Esophagus squamous epithelium (tissue), 5 donors: ENCODE measurements around the gene CABLES1. TPM values are rescaled to one million over a fixed set of nuclear protein-coding genes. Genes with fewer than 3 reads are reported as not detected.

ENCODE experiments used
- DNase-seq: peaks from one replicate; lab custom pipeline; 2025; lab: John Stamatoyannopoulos, UW
- H3K27ac ChIP-seq, 4 donors: fragments of 200-600 bp; sonication (generic); one replicate each; pipeline ENCODE4 v1.5.1; 2016 to 2019; ENCODE audit warnings: mild to moderate bottlenecking in 1 of 4
- H3K27me3 ChIP-seq, 4 donors: fragments of 200-600 bp; sonication (generic); 1 replicate in 3 of 4; 2 replicates in 1 of 4; pipeline versions ENCODE4 v1.5.1 to v1.6.0; 2017 to 2021; ENCODE audit warnings: antibody characterized with exemption in 1 of 4
- H3K36me3 ChIP-seq, 3 donors: fragments of 200-600 bp; sonication (generic); one replicate each; pipeline ENCODE4 v1.5.1; 2016 to 2019
- H3K4me1 ChIP-seq, 3 donors: fragments of 200-600 bp; sonication (generic); one replicate each; pipeline ENCODE4 v1.5.1; 2017 to 2019
- H3K4me3 ChIP-seq, 4 donors: fragments of 200-600 bp; sonication (generic); 1 replicate in 3 of 4; 2 replicates in 1 of 4; pipeline ENCODE4 v1.5.1; 2016 to 2019; ENCODE audit warnings: mild to moderate bottlenecking in 2 of 4, moderate library complexity in 1 of 4
- H3K9me3 ChIP-seq, 3 donors: fragments of 200-600 bp; sonication (generic); one replicate each; pipeline ENCODE4 v1.5.1; 2016 to 2019
- CTCF ChIP-seq, 6 experiments: fragments of 450-650 bp in 4 of 6; fragments of 200-600 bp in 2 of 6; sonication (generic) in 2 of 6; IDR thresholded peaks; one replicate each; pipeline ENCODE4 v1.5.1; 2016 to 2019; ENCODE audit warnings: antibody characterized with exemption in 6 of 6, mild to moderate bottlenecking in 4 of 6, moderate library complexity in 4 of 6
- POLR2A ChIP-seq, 4 donors: fragments of 450-650 bp; IDR thresholded peaks; one replicate each; pipeline ENCODE4 v1.6.1; 2017; ENCODE audit warnings: antibody characterized with exemption in 4 of 4, mild to moderate bottlenecking in 4 of 4, moderate library complexity in 3 of 4
- whole genome bisulfite sequencing, 2 donors: methylation state at CpG; one replicate each; pipeline ENCODE4 v1.1.5; 2018; 5-methylcytosine and 5-hydroxymethylcytosine counted together
- intact Hi-C: fragments of 100-400 bp; cut with DNase I; formaldehyde crosslinking; loops from one replicate; pipeline ENCODE4 v1.15.0; 2022
- total RNA-seq, 4 donors: library from RNA; depleted of rRNA; stranded (reverse); fragments of >200 nt; gene quantifications; one replicate each; pipeline ENCODE4 v1.1.0, GENCODE V29; 2016
- donor health status: DM: yes; HTN: yes; CAD: no.

The CABLES1 gene
- total RNA-seq, 4 donors from 2014 or later, result 4.4 to 9.9 (median 8.5) TPM

DNA sequence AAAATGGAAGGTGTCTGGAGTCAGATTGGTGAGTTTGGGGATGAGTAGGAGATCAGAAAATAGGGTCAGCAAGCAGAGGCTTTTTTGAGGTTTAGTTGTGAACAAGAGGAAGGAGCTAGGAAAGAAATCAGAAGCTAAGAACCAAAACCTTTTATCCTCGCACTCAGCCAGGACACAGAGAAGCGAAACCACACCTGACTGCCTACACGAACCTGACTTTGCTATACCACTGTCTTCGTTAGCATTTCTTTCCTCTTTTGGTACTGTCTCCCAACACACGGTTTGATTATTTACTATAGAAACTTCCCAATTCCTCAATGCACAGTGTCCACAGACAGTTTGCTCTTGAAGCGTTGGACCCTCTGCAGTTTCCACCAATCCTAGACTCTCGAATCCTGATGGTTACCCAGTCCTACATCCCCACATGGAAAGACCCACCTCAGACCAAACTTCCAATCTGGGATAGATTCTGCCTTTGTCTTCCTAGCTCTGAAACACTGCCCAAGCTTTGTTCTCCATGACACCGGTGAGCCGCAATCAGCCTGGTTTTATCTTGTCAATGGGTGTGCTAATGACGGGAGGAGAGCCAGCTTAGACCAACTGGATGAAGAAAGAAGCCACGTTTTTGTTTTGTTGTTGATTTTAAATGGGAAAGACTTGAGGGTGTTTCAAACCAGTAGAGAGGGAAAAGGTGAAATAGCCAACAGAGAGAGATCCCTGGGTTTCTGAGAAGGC lies 137.4 kb downstream of the CABLES1 start:
- no peak for DNase-seq
- Histone ChIP-seq H3K4me1 (peaks cover 0 to 14% (median 8%) of the 10 kb centered on the region in 3 donors), H3K9me3 (peaks cover 0 to 29% (median 13%) of the 10 kb centered on the region in 3 donors), H3K27ac (no peak overlapping the region), H3K27me3 (no peaks in the 10 kb centered on the region), H3K36me3 (peaks cover 0 to 6% (median 0%) of the 10 kb centered on the region in 3 donors), H3K4me3 (no peak overlapping the region)
- intact Hi-C loops, result no loop called here
- TF ChIP-seq CTCF (IDR thresholded peaks at IDR 0.05) (no peak), POLR2A (IDR thresholded peaks at IDR 0.05) (no peak)
- WGBS, 2 donors, result 82% methylated on average over 11 of the region's 11 CpGs

- no peak for DNase-seq
- H3K4me3 ChIP-seq, result no peak overlapping the region
- peaks cover 0 to 6% (median 0%) of the 10 kb centered on the region in 3 donors for H3K36me3 ChIP-seq
- 84 to 86% methylated on average over 10 of the region's 10 CpGs for WGBS, 2 donors
- no peaks in the 10 kb centered on the region for H3K27me3 ChIP-seq
- intact Hi-C loops, result no loop called here
- no peak overlapping the region for H3K27ac ChIP-seq
- TF ChIP-seq POLR2A (IDR thresholded peaks at IDR 0.05) (no peak), CTCF (IDR thresholded peaks at IDR 0.05) (no peak)
- H3K9me3 ChIP-seq, result peaks cover 0 to 34% (median 13%) of the 10 kb centered on the region in 3 donors
- peaks cover 0 to 14% (median 9%) of the 10 kb centered on the region in 3 donors for H3K4me1 ChIP-seq
Observed at GRCh38 chr18:23273443-23273966, 138.2 kb downstream of the CABLES1 start.

DNA sequence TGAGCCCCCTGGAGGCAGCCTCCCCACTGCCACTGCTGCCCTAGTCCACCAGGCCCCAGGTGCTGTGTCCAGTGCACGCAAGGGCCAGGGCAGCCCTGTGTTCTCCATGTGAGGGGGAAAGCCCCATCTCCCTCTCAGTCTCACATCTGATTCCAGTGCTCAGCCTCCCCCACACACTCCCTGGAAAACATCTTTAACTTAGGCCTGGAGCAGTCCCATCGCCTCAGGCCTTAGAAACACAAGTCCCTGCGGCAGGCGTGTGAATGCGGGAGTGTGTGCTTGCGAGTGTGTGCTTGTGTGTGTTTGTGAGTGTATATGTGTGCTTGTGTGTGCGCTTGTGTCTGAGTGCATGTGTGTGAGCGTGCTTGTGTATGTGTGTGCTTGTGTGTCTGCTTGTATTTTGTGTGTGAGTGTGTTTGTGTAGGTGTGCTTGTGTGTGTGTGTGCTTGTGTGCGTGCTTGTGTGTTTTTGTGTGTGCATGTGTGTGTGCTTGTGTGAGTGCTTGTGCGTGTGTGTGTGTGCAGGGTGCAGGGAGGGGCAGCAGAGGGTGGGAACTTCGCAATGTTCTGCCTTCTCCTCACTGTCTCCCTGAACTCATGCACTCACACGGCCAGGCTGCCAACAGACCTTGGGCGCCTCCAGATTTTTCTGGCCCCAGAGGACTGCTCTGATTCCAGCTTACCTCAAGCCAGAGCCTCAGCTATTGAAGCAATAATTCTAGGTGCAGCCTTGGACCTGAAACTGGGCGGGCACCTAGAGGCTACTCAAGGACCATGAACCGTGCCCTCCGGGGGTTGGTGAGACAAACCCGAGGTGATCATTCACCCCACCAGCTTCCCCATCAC lies 139.6 kb downstream of the CABLES1 start:
- 63 to 65% methylated on average over 11 to 13 of the region's 17 CpGs for WGBS, 2 donors
- no peaks in the 10 kb centered on the region for H3K27me3 ChIP-seq
- TF ChIP-seq POLR2A (IDR thresholded peaks at IDR 0.05) (no peak), CTCF (IDR thresholded peaks at IDR 0.05) (no peak)
- no peak overlapping the region for H3K27ac ChIP-seq
- H3K4me3 ChIP-seq, result no peak overlapping the region
- no peak for DNase-seq
- H3K36me3 ChIP-seq, result peaks cover 0 to 5% (median 0%) of the 10 kb centered on the region in 3 donors
- intact Hi-C loops, result no loop called here
- H3K4me1 ChIP-seq, result peaks cover 0 to 16% (median 9%) of the 10 kb centered on the region in 3 donors
- peaks cover 0 to 25% (median 9%) of the 10 kb centered on the region in 3 donors for H3K9me3 ChIP-seq

- WGBS, 2 donors, result 37 to 80% methylated on average over 2 to 4 of the region's 5 CpGs
- no peak for TF ChIP-seq CTCF (IDR thresholded peaks at IDR 0.05)
- TF ChIP-seq POLR2A (IDR thresholded peaks at IDR 0.05), result no peak
- Histone ChIP-seq H3K36me3 (no peaks in the 10 kb centered on the region), H3K27me3 (no peaks in the 10 kb centered on the region), H3K9me3 (peaks cover 0 to 15% (median 0%) of the 10 kb centered on the region in 3 donors), H3K4me1 (peaks cover 0 to 32% (median 21%) of the 10 kb centered on the region in 3 donors), H3K4me3 (no peak overlapping the region), H3K27ac (no peak overlapping the region)
- DNase-seq, result no peak
- intact Hi-C loops, result no loop called here
Observed at GRCh38 chr18:23276451-23276850, 141.2 kb downstream of the CABLES1 start.
